DND-41 (cell line): ENCODE measurements around the gene PPP1R13B.

Source experiments
- ATAC-seq: fragments of 200-7000 bp; cut with Tn5 transposase; 3 replicates; pipeline ENCODE4 v1.9.1; 2021; ENCODE audit warnings: low read depth; ENCODE audit not compliant: insufficient read depth
- DNase-seq: peaks from one replicate; pipeline ENCODE4 v3.0.0-alpha.2; 2020
- H2AFZ ChIP-seq: 2 replicates; pipeline ENCODE4 v1.6.0; 2012; ENCODE audit warnings: low read depth, low read length
- H3K27ac ChIP-seq: 2 replicates; pipeline ENCODE4 v1.5.1; 2012; ENCODE audit warnings: low read length, inconsistent platforms
- H3K27me3 ChIP-seq: fragments of 200-600 bp; sonication (generic); 2 replicates; pipeline ENCODE4 v1.6.0; 2012; ENCODE audit warnings: low read length, mild to moderate bottlenecking, inconsistent platforms; ENCODE audit not compliant: insufficient read depth, poor library complexity
- H3K36me3 ChIP-seq: 2 replicates; pipeline ENCODE4 v1.5.1; 2012; ENCODE audit warnings: low read length, inconsistent platforms; ENCODE audit not compliant: insufficient read depth
- H3K4me1 ChIP-seq: 2 replicates; pipeline ENCODE4 v1.5.1; 2012; ENCODE audit warnings: mild to moderate bottlenecking, low read length; ENCODE audit not compliant: insufficient read depth
- H3K4me2 ChIP-seq: 2 replicates; pipeline ENCODE4 v1.6.0; 2012; ENCODE audit warnings: mild to moderate bottlenecking, moderate library complexity, low read length, inconsistent platforms; ENCODE audit not compliant: insufficient read depth
- H3K4me3 ChIP-seq, 2 experiments: fragments of 200-600 bp in 1 of 2; shearing (Covaris generic) in 1 of 2; 2 replicates each; pipeline ENCODE4 v1.5.1; 2012 to 2016; ENCODE audit warnings: inconsistent platforms in 2 of 2, low read length in 2 of 2, mild to moderate bottlenecking in 2 of 2, low read depth in 1 of 2, moderate library complexity in 1 of 2
- H3K79me2 ChIP-seq: 2 replicates; pipeline ENCODE4 v1.6.0; 2012; ENCODE audit warnings: low read length, inconsistent platforms; ENCODE audit not compliant: insufficient read depth
- H3K9ac ChIP-seq: 2 replicates; pipeline ENCODE4 v1.6.0; 2012; ENCODE audit warnings: low read depth, mild to moderate bottlenecking, inconsistent platforms, low read length, moderate library complexity
- H3K9me3 ChIP-seq: 2 replicates; pipeline ENCODE4 v1.5.1; 2012; ENCODE audit warnings: low read length, moderate library complexity, mild to moderate bottlenecking, inconsistent platforms; ENCODE audit not compliant: insufficient read depth, severe bottlenecking
- H4K20me1 ChIP-seq: 2 replicates; pipeline ENCODE4 v1.6.0; 2012; ENCODE audit warnings: low read length; ENCODE audit not compliant: insufficient read depth
- CTCF ChIP-seq: IDR thresholded peaks from 2 replicates; pipeline ENCODE4 v1.5.1; 2012; ENCODE audit warnings: borderline replicate concordance, low read length, moderate library complexity, mild to moderate bottlenecking; ENCODE audit not compliant: poor library complexity, severe bottlenecking; ENCODE audit errors: extremely low read depth
- EZH2 ChIP-seq: IDR thresholded peaks from 3 replicates; pipeline ENCODE4 v1.6.1; 2012; ENCODE audit warnings: borderline replicate concordance, low read depth, mild to moderate bottlenecking, moderate library complexity, low read length, inconsistent platforms; ENCODE audit not compliant: severe bottlenecking

PPP1R13B gene

DNA sequence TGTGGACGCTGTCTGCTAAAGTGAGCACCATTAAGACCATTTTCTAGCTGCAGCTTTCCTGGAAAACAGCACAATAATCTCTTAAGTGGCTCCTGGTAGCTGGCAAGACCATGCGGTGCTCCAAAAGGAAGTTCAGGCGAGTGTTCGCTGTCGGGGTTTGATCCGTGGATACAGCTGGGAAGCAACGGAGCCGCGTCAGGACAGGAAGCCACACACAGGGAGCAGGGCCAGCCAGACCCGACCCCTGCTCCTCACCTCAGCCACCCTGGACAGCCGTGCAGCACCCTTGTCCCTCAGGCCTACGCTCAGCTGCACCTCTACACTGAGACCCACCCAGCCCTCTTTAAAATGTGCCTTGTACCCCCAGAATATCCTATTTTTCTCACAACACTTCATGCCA, 112.4 kb downstream of the PPP1R13B start:
- H3K36me3 ChIP-seq: peaks cover 27% of the 10 kb centered on the region
- H3K9me3 ChIP-seq: no peaks in the 10 kb centered on the region
- H3K79me2 ChIP-seq: no peaks in the 10 kb centered on the region
- H3K27ac ChIP-seq: no peak overlapping the region
- H3K27me3 ChIP-seq: no peaks in the 10 kb centered on the region
- no peak overlapping the region for H2AFZ ChIP-seq
- TF ChIP-seq EZH2: no peak
- TF ChIP-seq CTCF: no peak
- no peak overlapping the region for H3K9ac ChIP-seq
- no peak overlapping the region for H3K4me2 ChIP-seq
- no peaks in the 10 kb centered on the region for H3K4me1 ChIP-seq
- ATAC-seq (no peak), DNase-seq (no peak)
- H3K4me3 ChIP-seq: no peak overlapping the region
- H4K20me1 ChIP-seq: no peaks in the 10 kb centered on the region

DNA sequence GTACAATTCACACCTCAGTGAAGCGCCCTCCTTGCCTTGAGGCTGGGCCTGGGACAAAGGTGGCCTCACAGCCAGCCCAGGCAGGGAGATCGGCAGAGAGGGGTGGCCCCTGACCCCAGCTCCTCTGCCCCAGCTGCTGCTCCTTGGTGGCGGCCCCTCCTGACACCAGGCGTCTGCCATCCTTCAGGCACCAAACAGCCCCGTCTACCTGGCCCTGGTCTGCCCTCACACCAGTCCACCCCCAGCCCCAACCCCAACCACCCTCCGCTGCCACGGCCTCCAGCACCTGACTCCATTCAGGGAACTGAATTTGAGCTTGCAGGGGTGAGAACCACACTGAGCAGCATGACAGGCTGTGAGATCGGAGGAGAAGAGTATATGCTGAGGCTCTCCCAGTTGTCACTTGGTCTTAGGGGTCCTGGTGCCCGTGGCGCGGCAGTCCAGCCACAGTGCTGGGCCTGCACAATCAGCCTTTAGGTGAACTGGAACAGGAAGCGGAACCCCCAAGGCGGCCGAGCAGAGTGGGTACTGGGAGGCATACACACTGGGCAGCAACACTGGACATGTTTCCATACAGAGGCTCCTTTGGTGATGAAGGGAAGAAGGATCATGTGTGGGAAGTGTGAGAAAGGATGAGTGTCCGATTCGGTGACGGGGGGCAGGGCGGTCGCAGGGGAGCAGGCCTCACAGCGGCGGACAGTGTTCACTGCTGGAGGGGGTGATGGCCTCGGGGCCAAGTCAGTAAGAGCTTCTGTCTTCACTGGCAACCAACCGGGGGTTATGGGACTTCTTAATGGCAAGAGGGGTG, 113.1 kb downstream of the PPP1R13B start:
- Histone ChIP-seq H3K27ac (no peak overlapping the region), H3K79me2 (no peaks in the 10 kb centered on the region), H3K4me1 (no peaks in the 10 kb centered on the region), H3K4me3 (no peak overlapping the region), H3K36me3 (peaks cover 34% of the 10 kb centered on the region), H4K20me1 (no peaks in the 10 kb centered on the region), H3K9ac (no peak overlapping the region), H3K4me2 (no peak overlapping the region), H3K9me3 (no peaks in the 10 kb centered on the region), H2AFZ (no peak overlapping the region), H3K27me3 (no peaks in the 10 kb centered on the region)
- TF ChIP-seq CTCF (no peak), EZH2 (no peak)
- ATAC-seq (no peak), DNase-seq (no peak)

GRCh38 chr14:103733651-103734050, 113.7 kb downstream of the PPP1R13B start:
- DNase-seq (no peak), ATAC-seq (no peak)

More at GRCh38 chr14:103733651-103734050, 113.7 kb downstream of the PPP1R13B start:
- Histone ChIP-seq H2AFZ (no peak overlapping the region), H3K9ac (no peak overlapping the region), H3K36me3 (peaks cover 40% of the 10 kb centered on the region), H3K9me3 (no peaks in the 10 kb centered on the region), H3K27ac (no peak overlapping the region), H3K4me1 (no peaks in the 10 kb centered on the region), H3K27me3 (no peaks in the 10 kb centered on the region), H4K20me1 (no peaks in the 10 kb centered on the region), H3K4me3 (no peak overlapping the region), H3K4me2 (no peak overlapping the region), H3K79me2 (no peaks in the 10 kb centered on the region)
- no peak for TF ChIP-seq CTCF
- no peak for TF ChIP-seq EZH2
